Adrenal gland (tissue), 12 donors: ENCODE measurements around the gene ANKRD53. TPM values are rescaled to one million over a fixed set of nuclear protein-coding genes. Genes with fewer than 3 reads are reported as not detected.

Experiments used
- DNase-seq, 7 donors: peaks; one replicate each; pipeline ENCODE4 v3.0.0-alpha.2; 2019 to 2020
- H3K27ac ChIP-seq, 5 donors: fragments of 200-600 bp; sonication (generic) in 4 of 5; 1 replicate in 3 of 5; 2 replicates in 2 of 5; pipeline versions ENCODE4 v1.5.1 to v1.8.0; 2016 to 2020; ENCODE audit warnings: mild to moderate bottlenecking in 1 of 5
- H3K27me3 ChIP-seq: fragments of 200-600 bp; 2 replicates; pipeline ENCODE4 v1.8.0; 2021
- H3K36me3 ChIP-seq, 2 donors: fragments of 200-600 bp; replicated peaks in 1 of 2; 1 replicate in 1 of 2; 2 replicates in 1 of 2; pipeline versions ENCODE4 v1.5.1 to v1.8.0; 2018 to 2022
- H3K4me1 ChIP-seq, 2 donors: fragments of 200-600 bp; replicated peaks in 1 of 2; 1 replicate in 1 of 2; 2 replicates in 1 of 2; pipeline versions ENCODE4 v1.5.1 to v1.8.0; 2018 to 2021
- H3K4me3 ChIP-seq, 4 donors: fragments of 200-600 bp; sonication (generic) in 3 of 4; one replicate each; pipeline ENCODE4 v1.5.1; 2016 to 2018
- H3K9me3 ChIP-seq, 3 donors: fragments of 200-600 bp; sonication (generic) in 1 of 3; replicated peaks in 1 of 3; 1 replicate in 2 of 3; 2 replicates in 1 of 3; pipeline versions ENCODE4 v1.5.1 to v1.8.0; 2016 to 2021
- CTCF ChIP-seq, 6 experiments: fragments of 450-650 bp in 4 of 6; fragments of 200-600 bp in 2 of 6; sonication (generic) in 1 of 6; IDR thresholded peaks; 1 replicate in 5 of 6; 2 replicates in 1 of 6; pipeline versions ENCODE4 v1.5.1 to v1.8.0; 2016 to 2021; ENCODE audit warnings: antibody characterized with exemption in 6 of 6, mild to moderate bottlenecking in 2 of 6, moderate library complexity in 1 of 6
- POLR2A ChIP-seq, 2 donors: fragments of 450-650 bp; IDR thresholded peaks; one replicate each; pipeline ENCODE4 v1.6.1; 2017; ENCODE audit warnings: antibody characterized with exemption in 2 of 2, mild to moderate bottlenecking in 2 of 2, moderate library complexity in 1 of 2
- WGBS, 4 donors: extraction: QIAGEN DNeasy Blood & Tissue Kit in 2 of 4; methylation state at CpG; one replicate each; pipeline versions ENCODE4 v1.1.5 to v1.1.7; 2013 to 2017; 5-methylcytosine and 5-hydroxymethylcytosine counted together
- intact Hi-C, 2 donors: fragments of 100-400 bp; cut with DNase I; formaldehyde crosslinking; loops; one replicate each; pipeline versions ENCODE4 v1.14.1 to v1.15.0; 2022 to 2023
- polyA plus RNA-seq, 3 donors: library from polyadenylated mRNA; stranded (reverse); fragments of 200-250 nt in 2 of 3; fragments of 350-450 nt in 1 of 3; fragmentation: Illumina TruSeq in 1 of 3; extraction: RNeasy Lipid Tissue Mini Kit (QIAGEN cat#74804) in 1 of 3; gene quantifications; one replicate each; pipeline ENCODE4 v1.2.3, GENCODE V29; 2013 to 2014
- total RNA-seq, 9 donors: library from RNA; depleted of rRNA in 4 of 9; stranded (reverse); fragments of >200 nt in 4 of 9; fragments of 120-200 nt in 1 of 9; fragmentation: NEBNext Ultra II Directional in 1 of 9; extraction: Animal tissue kit (Norgen Biotek cat#: 25700) in 1 of 9; gene quantifications; one replicate each; pipeline versions ENCODE4 v1.1.0 to v1.2.4, GENCODE V29; 2013 to 2023
- donor health status: healthy with polysubstance abuse.
- donor health status: Bipolar disorder and iron deficiency.
- donor health status: DM: yes; HTN: yes; CAD: no.
- donor health status: DM: no; HTN: no; CAD: no.
- donor health status: DM: no; HTN: no; CAD: no.
- donor health status: DM: yes; HTN: yes; CAD: no.

ANKRD53 gene
- total and polyA plus RNA-seq, 12 donors: 0.61 to 5.1 (median 2.1) TPM; not detected in 1

DNA sequence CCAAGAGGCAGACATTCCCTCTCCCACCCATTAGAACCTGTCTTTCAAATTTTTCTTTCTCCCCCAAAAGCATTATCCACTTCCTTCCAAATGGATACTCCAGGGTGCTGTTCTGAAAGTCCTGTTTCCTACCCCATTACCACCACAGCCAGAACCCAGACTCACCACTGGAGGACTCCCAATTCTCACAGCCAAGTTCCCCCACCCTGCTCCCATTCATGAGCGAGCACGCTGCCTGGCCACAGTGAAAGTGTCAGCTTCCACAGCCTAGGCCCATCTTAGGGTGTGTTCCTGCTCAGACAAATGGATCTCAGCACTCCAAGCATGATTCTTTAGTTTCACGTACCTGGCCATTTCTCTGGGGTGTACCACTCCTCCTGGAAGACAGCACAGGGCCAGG lies 3.8 kb upstream of the ANKRD53 start:
- peaks cover 10 to 16% of the 10 kb centered on the region in 2 donors for H3K4me1 ChIP-seq
- TF ChIP-seq POLR2A (IDR thresholded peaks at IDR 0.05): no peak
- TF ChIP-seq CTCF (IDR thresholded peaks at IDR 0.05): no peak
- no peaks in the 10 kb centered on the region for H3K9me3 ChIP-seq
- H3K27me3 ChIP-seq: no peaks in the 10 kb centered on the region
- WGBS, 4 donors: 96 to 100% (median 98%) methylated on average over 3 of the region's 3 CpGs
- no peaks in the 10 kb centered on the region for H3K36me3 ChIP-seq
- no peak overlapping the region for H3K4me3 ChIP-seq
- intact Hi-C loops: no loop called here
- H3K27ac ChIP-seq: no peak overlapping the region
- DNase-seq: peak in 1 of 7 donors; percentile 8

GRCh38 chr2:70975237-70975636 lies 3.2 kb upstream of the ANKRD53 start:
- intact Hi-C loops: no loop called here
- 84 to 93% (median 86%) methylated on average over 2 of the region's 2 CpGs for WGBS, 4 donors
- no peaks in the 10 kb centered on the region for H3K36me3 ChIP-seq
- H3K4me1 ChIP-seq: peaks cover 10 to 16% of the 10 kb centered on the region in 2 donors
- no peak overlapping the region for H3K27ac ChIP-seq
- TF ChIP-seq POLR2A (IDR thresholded peaks at IDR 0.05) (no peak), CTCF (IDR thresholded peaks at IDR 0.05) (no peak)
- peak in 1 of 7 donors; percentile 10 for DNase-seq
- no peaks in the 10 kb centered on the region for H3K27me3 ChIP-seq
- no peaks in the 10 kb centered on the region for H3K9me3 ChIP-seq
- no peak overlapping the region for H3K4me3 ChIP-seq

DNA sequence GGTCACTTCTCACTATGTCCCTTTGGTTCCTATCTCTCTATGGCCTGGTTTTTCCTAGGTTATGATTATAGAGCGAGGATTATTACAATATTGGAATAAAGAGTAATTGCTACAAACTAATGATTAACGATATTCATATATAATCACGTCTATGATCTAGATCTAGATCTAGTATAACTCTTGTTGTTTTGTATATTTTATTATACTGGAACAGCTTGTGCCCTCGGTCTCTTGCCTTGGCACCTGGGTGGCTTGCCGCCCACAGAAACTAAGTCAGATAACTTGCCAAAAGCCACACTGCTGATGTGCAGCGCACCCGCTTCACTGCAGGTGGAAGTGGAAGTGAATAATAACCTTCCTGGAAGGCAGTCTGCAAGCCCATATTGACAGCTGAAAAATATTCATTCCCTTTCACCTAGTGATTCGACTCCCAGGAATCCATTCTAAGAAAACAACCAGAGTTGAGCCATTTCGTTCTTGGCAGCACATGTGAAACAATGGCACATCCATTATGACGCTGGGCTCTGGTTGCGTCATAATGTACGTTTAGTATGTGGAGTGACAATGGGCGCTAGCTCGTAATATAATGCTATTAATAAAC lies 725 bp upstream of the ANKRD53 start:
- DNase-seq: peak in 6 of 7 donors; percentile 50 to 81 (median 60)
- Histone ChIP-seq H3K36me3 (no peaks in the 10 kb centered on the region), H3K27ac (peak overlapping the region; percentile 61 to 97 (median 89)), H3K27me3 (no peaks in the 10 kb centered on the region), H3K4me3 (peak overlapping the region in 3 of 4 donors; percentile 16 to 59 (median 53)), H3K9me3 (no peaks in the 10 kb centered on the region), H3K4me1 (peaks cover 10 to 16% of the 10 kb centered on the region in 2 donors)
- WGBS, 4 donors: 18 to 20% (median 19%) methylated on average over 14 of the region's 14 CpGs
- TF ChIP-seq POLR2A (IDR thresholded peaks at IDR 0.05) (no peak), CTCF (IDR thresholded peaks at IDR 0.05) (peak in 1 of 6 experiments; percentile 17)
- intact Hi-C loops: no loop called here

DNA sequence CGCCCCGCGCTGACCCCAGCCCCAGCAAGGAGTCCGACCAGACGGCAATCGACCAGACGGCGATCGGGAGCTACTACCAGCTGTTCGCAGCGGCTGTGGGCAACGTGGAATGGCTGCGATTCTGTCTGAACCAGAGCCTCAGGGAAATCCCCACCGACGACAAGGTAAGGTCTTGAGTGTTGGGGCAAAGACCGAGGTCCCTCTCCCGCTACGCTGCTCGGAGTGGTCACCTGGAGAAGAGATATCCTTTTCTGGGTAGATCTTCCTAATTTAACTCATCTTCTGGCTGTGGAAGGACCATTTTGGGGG lies 704 bp downstream of the ANKRD53 start:
- Histone ChIP-seq H3K27ac (peak overlapping the region in 3 of 5 donors; percentile 63 to 89 (median 77)), H3K4me1 (peaks cover 10 to 16% of the 10 kb centered on the region in 2 donors), H3K4me3 (peak overlapping the region in 2 of 4 donors; percentile 32 to 59), H3K36me3 (no peaks in the 10 kb centered on the region), H3K9me3 (no peaks in the 10 kb centered on the region), H3K27me3 (no peaks in the 10 kb centered on the region)
- DNase-seq: no peak
- WGBS, 4 donors: 24 to 63% (median 26%) methylated on average over 6 to 19 of the region's 19 CpGs
- TF ChIP-seq POLR2A (IDR thresholded peaks at IDR 0.05) (no peak), CTCF (IDR thresholded peaks at IDR 0.05) (no peak)
- intact Hi-C loops: no loop called here
